ENCODE results near the gene BBS2. TPM values are rescaled to one million over a fixed set of nuclear protein-coding genes. Genes with fewer than 3 reads are reported as not detected.

BBS2 gene
- total and polyA plus RNA-seq, 2 of the 4 experiments (the other 2 are of a cell fraction) = 18.6 to 32.3 TPM

- Histone ChIP-seq H2BK120ac (ENCODE audit: low read depth, low read length) (0 out of 2 replicates have a peak overlapping the region, but pooled peaks have one; percentile 39), H2AK9ac (replicated peaks; ENCODE audit: low read depth, low read length, poor library complexity) (no peak overlapping the region), H4K8ac (ENCODE audit: low read depth in 2 of 2, low read length in 2 of 2) (peak overlapping the region in 1 of 2 experiments; percentile 49; a peak in 2 of 4 replicates), H3K4ac (ENCODE audit: low read depth, low read length) (peak overlapping the region; percentile 41), H3K18ac (ENCODE audit: low read depth, low read length) (no peak overlapping the region), H3K9me1 (ENCODE audit: insufficient read depth, low read length) (no peaks in the 10 kb centered on the region; the same call in 1 of the 2 replicates), H3K4me3 (ENCODE audit: insufficient read depth, low read depth, low read length) (no peak overlapping the region), H4K5ac (ENCODE audit: low read depth, low read length) (0 out of 2 replicates have a peak overlapping the region, but pooled peaks have one; percentile 45), H3K27me3 (ENCODE audit: control insufficient read depth, insufficient read depth, low read length) (no peaks in the 10 kb centered on the region; the same call in 1 of the 2 replicates), H3K9me3 (ENCODE audit: control insufficient read depth, insufficient read depth, low read length) (no peaks in the 10 kb centered on the region), H2BK20ac (ENCODE audit: low read depth, low read length) (peak overlapping the region; percentile 27; the same call in 1 of the 2 replicates), H3K4me1 (ENCODE audit: control insufficient read depth, insufficient read depth, low read length) (peaks cover 11% of the 10 kb centered on the region), H3K14ac (replicated peaks; ENCODE audit: low read depth, low read length) (peak overlapping the region; percentile 71), H3K36me3 (ENCODE audit: control insufficient read depth, insufficient read depth, low read length) (no peaks in the 10 kb centered on the region), H3K23ac (ENCODE audit: low read depth, low read length) (no peak overlapping the region), H2AK5ac (ENCODE audit: low read depth, low read length) (no peak overlapping the region), H2BK15ac (ENCODE audit: low read depth, low read length) (no peak overlapping the region), H4K20me1 (ENCODE audit: insufficient read depth, low read length) (no peaks in the 10 kb centered on the region), H3K27ac (ENCODE audit: insufficient read depth, low read length) (no peak overlapping the region), H3K4me2 (ENCODE audit: low read depth, low read length) (no peak overlapping the region), H2BK5ac (ENCODE audit: low read depth, low read length, poor library complexity, severe bottlenecking) (no peak overlapping the region), H4K91ac (ENCODE audit: insufficient read depth, low read depth, low read length) (peak overlapping the region; percentile 26; the same call in 1 of the 2 replicates), H2AFZ (replicated peaks; ENCODE audit: low read length, poor library complexity) (peak overlapping the region; percentile 59), H3K79me1 (ENCODE audit: low read depth in 1 of 2, low read length in 2 of 2) (no peaks in the 10 kb centered on the region), H3K9ac (ENCODE audit: low read depth, low read length) (no peak overlapping the region), H3K56ac (ENCODE audit: extremely low read depth, insufficient read depth, low read length) (no peak overlapping the region)
- POLR2A ChIA-PET (ENCODE audit: unreplicated experiment) = no interaction called here
- dilution Hi-C loops (cut with HindIII; ENCODE audit: low sequenced_read_pairs, unreplicated experiment) = no loop called here
- WGBS, 2 experiments (ENCODE audit: extremely low coverage in 2 of 2, insufficient read length in 1 of 2) = no CpG with 5 or more reads among the region's 4 CpGs
- DNase-seq (no peak), ATAC-seq (ENCODE audit: low read depth) (no peak)
- CTCF ChIA-PET = interaction anchor here (1.0 to 1.3 kb wide), 3 partner anchors 13 to 34 kb away, joined by 3 to 4 read pairs (median 3); no protein-coding TSS in a partner anchor
- intact Hi-C loops (cut with micrococcal nuclease) = no loop called here
- TF ChIP-seq BHLHE40 (IDR thresholded peaks at IDR 0.05; ENCODE audit: low read depth, low read length) (no peak), RCOR1 (IDR thresholded peaks at IDR 0.05; ENCODE audit: insufficient replicate concordance, low read length) (no peak), MAFK (IDR thresholded peaks at IDR 0.05; ENCODE audit: low read depth, low read length) (no peak), MAZ (IDR thresholded peaks at IDR 0.05; ENCODE audit: borderline replicate concordance, low read depth, low read length) (no peak), RFX5 (IDR thresholded peaks at IDR 0.05; ENCODE audit: low read depth, low read length) (no peak), ELK1 (IDR thresholded peaks at IDR 0.05; ENCODE audit: borderline replicate concordance, low read depth, low read length) (no peak), FOS (IDR thresholded peaks at IDR 0.05; ENCODE audit: low read depth, low read length) (no peak), CTCF (conservative IDR thresholded peaks at IDR 0.05; ENCODE audit: low read depth, low read length) (no peak), CHD1 (IDR thresholded peaks at IDR 0.05; ENCODE audit: low read depth, low read length) (no peak)
- no TSS peak for BruUV-seq (replicated peaks)
- in situ Hi-C loops (cut with MboI; ENCODE audit: low sequenced_read_pairs) = loop anchor here (10.0 kb wide), 1 partner anchor 63 kb away; no protein-coding TSS in a partner anchor
Observed at GRCh38 chr16:56547949-56548567, 28.2 kb upstream of the BBS2 start.
